ENCODE results near the gene GSTO1.

The GSTO1 gene

DNA sequence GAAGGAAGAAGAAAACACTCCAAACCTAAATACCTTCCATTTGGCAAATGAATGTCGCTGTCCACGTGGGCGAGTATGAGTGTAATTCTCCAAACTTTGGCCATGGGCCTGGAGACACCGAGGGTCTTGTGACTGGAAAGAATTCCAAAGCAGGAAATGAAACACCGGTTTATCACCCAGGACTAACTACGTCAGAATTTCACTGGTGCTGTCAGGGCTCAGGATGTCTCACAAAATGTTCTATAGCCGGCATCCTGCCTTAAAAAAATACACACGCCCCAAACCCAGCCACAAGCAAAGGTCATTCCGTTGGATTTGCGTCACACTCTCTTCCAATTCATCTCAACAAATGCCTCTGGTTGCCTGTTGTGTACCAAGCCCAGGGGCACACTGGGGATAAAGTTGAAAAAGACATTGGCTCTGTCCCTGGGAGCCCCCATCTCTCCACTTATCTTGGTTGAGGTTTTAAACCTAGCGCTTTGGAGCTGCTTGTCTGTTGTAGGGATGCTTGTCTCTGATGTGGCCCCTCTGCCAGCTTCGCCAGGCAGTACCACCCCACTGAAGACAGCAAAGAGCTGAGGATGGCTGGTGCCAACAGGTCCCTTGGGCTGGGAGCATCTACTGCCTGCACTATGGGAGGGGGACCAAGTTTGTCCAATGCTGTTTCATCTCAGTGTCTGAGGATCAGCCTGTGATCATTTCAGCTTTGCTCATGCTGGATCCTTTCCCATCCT lies 45.5 kb downstream of the GSTO1 start:
- Histone ChIP-seq H3K4me1 (ENCODE audit: insufficient read depth, low read length) (no peaks in the 10 kb centered on the region), H3K9ac (ENCODE audit: low read depth, low read length) (no peak overlapping the region), H3K9me3 (ENCODE audit: control insufficient read depth, insufficient read depth, low read length) (peaks cover 8% of the 10 kb centered on the region), H3K36me3 (ENCODE audit: insufficient read depth, low read length) (0 out of 2 replicates have a peak, but pooled peaks cover 3% of the 10 kb centered on the region)

DNA sequence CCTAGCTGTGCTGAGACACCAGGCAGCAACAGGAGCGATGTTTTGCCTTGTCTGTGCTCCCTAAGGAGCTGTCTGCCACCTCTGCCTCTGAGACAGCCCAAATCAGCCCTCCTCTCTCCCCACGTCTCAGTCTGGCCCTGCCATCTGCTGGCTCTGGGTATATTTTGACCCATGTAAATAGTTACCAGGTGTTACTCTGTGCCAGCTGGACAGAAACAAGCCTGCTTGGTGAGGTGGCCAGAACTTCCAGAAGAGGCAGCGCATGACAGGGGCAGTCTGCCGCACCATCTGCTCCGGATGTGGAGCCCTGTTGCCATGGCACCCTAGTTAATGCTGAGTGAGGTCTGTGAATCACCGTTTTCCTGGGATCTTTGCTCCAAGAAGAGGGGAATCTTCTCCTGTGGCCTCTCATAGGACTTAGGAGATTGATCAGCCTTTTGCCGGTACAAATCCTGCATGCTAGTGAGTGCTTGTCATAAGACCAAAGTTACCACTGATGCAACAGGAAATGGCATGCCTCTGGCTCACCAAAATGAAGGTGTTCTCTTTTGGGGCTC lies 46.1 kb downstream of the GSTO1 start:
- Histone ChIP-seq H3K9ac (ENCODE audit: low read depth, low read length) (no peak overlapping the region), H3K9me3 (ENCODE audit: control insufficient read depth, insufficient read depth, low read length) (peaks cover 8% of the 10 kb centered on the region), H3K36me3 (ENCODE audit: insufficient read depth, low read length) (0 out of 2 replicates have a peak, but pooled peaks cover 3% of the 10 kb centered on the region), H3K4me1 (ENCODE audit: insufficient read depth, low read length) (peaks cover 2% of the 10 kb centered on the region; the same call in 1 of the 2 replicates)

DNA sequence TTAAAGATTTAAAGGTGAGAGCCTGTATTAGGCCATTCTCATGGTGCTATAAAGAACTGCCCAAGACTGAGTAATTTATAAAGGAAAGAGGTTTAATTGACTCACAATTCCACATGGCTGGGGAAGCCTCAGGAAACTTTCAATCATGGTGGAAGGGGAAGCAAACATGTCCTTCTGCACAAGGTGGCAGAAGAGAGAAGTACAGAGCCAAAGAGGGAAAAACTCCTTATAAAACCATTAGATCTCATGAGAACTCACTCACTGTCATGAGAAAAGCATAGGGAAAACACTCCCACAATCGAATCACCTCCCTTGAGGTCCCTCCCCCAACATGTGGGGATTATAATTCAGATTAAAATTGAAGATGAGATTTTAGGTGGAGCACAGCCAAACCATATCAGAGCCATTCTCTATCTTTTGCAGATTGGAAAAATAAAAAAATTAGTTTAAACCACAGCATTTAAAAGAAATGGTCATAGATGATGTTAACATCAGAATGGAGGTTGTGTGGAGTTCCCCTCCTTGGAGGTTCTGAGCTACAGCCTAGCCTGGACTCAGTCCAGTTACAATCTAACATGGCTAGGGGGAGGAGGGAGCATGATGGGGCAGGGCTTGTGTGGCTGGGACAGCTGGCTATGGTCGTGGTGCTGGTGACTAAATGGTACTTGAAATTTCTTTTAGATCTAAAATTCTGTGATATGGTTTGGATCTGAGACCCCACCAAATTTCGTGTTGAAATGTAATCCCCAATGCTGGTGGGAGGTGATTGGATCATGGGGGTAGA lies 47.4 kb downstream of the GSTO1 start:
- H3K36me3 ChIP-seq (ENCODE audit: insufficient read depth, low read length), result 0 out of 2 replicates have a peak, but pooled peaks cover 3% of the 10 kb centered on the region
- peaks cover 8% of the 10 kb centered on the region for H3K9me3 ChIP-seq (ENCODE audit: control insufficient read depth, insufficient read depth, low read length)
- H3K9ac ChIP-seq (ENCODE audit: low read depth, low read length), result no peak overlapping the region
- H3K4me1 ChIP-seq (ENCODE audit: insufficient read depth, low read length), result peaks cover 3% of the 10 kb centered on the region; the same call in 1 of the 2 replicates

DNA sequence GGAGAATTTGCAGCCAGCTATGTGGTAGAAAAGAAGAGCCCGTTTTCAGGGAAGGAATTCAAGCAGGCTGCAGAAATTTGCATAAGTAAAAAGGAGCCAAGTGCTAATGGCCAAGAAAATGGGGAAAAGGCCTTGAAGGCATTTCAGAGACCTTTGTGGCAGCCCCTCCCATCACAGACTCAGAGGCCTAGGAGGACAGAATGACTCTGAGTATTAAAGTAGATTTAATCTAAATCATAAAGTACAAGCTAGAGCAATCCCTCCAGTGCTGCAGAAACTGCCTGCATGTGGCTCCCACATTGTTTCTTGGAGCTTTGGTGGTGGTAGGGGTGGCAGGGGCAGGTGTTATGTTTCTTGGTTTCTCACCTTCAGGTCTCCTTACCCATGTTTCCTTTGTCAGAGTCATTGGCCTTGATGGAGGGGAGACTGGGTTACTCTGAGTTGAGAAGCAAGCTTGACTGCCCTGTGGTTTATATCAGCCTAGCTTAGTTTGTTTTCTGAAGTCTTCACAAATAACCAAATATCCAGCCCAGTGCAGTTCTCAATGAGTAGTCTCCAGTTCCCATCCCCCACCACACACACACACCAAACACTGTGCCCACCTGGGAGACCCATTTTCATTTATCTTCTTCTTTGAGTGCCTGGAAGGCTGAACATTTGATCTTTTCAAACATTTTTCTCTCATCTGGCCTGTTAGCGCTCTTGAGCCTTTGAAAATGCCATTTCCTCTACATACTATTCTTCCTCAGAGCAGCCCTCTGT lies 49.1 kb downstream of the GSTO1 start:
- Histone ChIP-seq H3K36me3 (ENCODE audit: insufficient read depth, low read length) (0 out of 2 replicates have a peak, but pooled peaks cover 3% of the 10 kb centered on the region), H3K4me1 (ENCODE audit: insufficient read depth, low read length) (peaks cover 3% of the 10 kb centered on the region; the same call in 1 of the 2 replicates), H3K9me3 (ENCODE audit: control insufficient read depth, insufficient read depth, low read length) (peaks cover 8% of the 10 kb centered on the region), H3K9ac (ENCODE audit: low read depth, low read length) (no peak overlapping the region)

- no peak overlapping the region for H3K9ac ChIP-seq (ENCODE audit: low read depth, low read length)
- peaks cover 8% of the 10 kb centered on the region for H3K9me3 ChIP-seq (ENCODE audit: control insufficient read depth, insufficient read depth, low read length)
- H3K4me1 ChIP-seq (ENCODE audit: insufficient read depth, low read length), result peaks cover 3% of the 10 kb centered on the region; the same call in 1 of the 2 replicates
- H3K36me3 ChIP-seq (ENCODE audit: insufficient read depth, low read length), result 0 out of 2 replicates have a peak, but pooled peaks cover 3% of the 10 kb centered on the region
These were observed 49.7 kb downstream of the GSTO1 start for GRCh38 chr10:104304356-104304745.

DNA sequence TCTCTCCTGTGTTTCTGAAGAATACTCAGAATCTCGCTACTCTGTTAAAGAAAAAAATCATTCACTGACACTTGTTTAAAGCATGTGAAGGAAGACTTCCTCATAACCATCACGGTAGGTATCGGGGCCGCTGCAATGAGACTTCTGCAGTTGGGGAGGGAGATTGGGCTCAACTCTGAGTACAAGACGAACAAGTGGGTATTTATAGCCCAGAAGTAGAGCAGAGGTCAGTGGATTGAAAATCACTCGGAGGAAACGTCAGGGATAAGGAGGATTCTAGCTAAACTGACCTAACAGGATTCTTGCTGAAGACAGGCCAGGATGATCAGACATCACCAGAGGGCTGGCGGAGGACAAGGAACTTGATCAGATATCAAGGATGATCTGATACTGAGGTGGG lies 50.2 kb downstream of the GSTO1 start:
- Histone ChIP-seq H3K36me3 (ENCODE audit: insufficient read depth, low read length) (no peaks in the 10 kb centered on the region), H3K9me3 (ENCODE audit: control insufficient read depth, insufficient read depth, low read length) (peaks cover 8% of the 10 kb centered on the region), H3K9ac (ENCODE audit: low read depth, low read length) (no peak overlapping the region), H3K4me1 (ENCODE audit: insufficient read depth, low read length) (peaks cover 3% of the 10 kb centered on the region; the same call in 1 of the 2 replicates)

GRCh38 chr10:104306897-104307296 lies 52.2 kb downstream of the GSTO1 start:
- no peak overlapping the region for H3K9ac ChIP-seq (ENCODE audit: low read depth, low read length)
- H3K4me1 ChIP-seq (ENCODE audit: insufficient read depth, low read length), result peaks cover 3% of the 10 kb centered on the region; the same call in 1 of the 2 replicates
- peaks cover 8% of the 10 kb centered on the region for H3K9me3 ChIP-seq (ENCODE audit: control insufficient read depth, insufficient read depth, low read length)
- H3K36me3 ChIP-seq (ENCODE audit: insufficient read depth, low read length), result no peaks in the 10 kb centered on the region

GRCh38 chr10:104307576-104308438 lies 53.1 kb downstream of the GSTO1 start:
- no peaks in the 10 kb centered on the region; the same call in 1 of the 2 replicates for H3K36me3 ChIP-seq (ENCODE audit: insufficient read depth, low read length)
- no peak overlapping the region for H3K9ac ChIP-seq (ENCODE audit: low read depth, low read length)
- peaks cover 3% of the 10 kb centered on the region; the same call in 1 of the 2 replicates for H3K4me1 ChIP-seq (ENCODE audit: insufficient read depth, low read length)
- peaks cover 8% of the 10 kb centered on the region for H3K9me3 ChIP-seq (ENCODE audit: control insufficient read depth, insufficient read depth, low read length)

GRCh38 chr10:104308439-104308903 lies 53.8 kb downstream of the GSTO1 start:
- Histone ChIP-seq H3K4me1 (ENCODE audit: insufficient read depth, low read length) (peaks cover 3% of the 10 kb centered on the region; the same call in 1 of the 2 replicates), H3K9ac (ENCODE audit: low read depth, low read length) (no peak overlapping the region), H3K36me3 (ENCODE audit: insufficient read depth, low read length) (no peaks in the 10 kb centered on the region; the same call in 1 of the 2 replicates), H3K9me3 (ENCODE audit: control insufficient read depth, insufficient read depth, low read length) (peaks cover 8% of the 10 kb centered on the region)

- peaks cover 7% of the 10 kb centered on the region for H3K36me3 ChIP-seq (ENCODE audit: insufficient read depth, low read length)
- no peak overlapping the region for H3K9ac ChIP-seq (ENCODE audit: low read depth, low read length)
- H3K4me1 ChIP-seq (ENCODE audit: insufficient read depth, low read length), result peaks cover 3% of the 10 kb centered on the region; the same call in 1 of the 2 replicates
- H3K9me3 ChIP-seq (ENCODE audit: control insufficient read depth, insufficient read depth, low read length), result no peaks in the 10 kb centered on the region
These were observed 55.6 kb downstream of the GSTO1 start for GRCh38 chr10:104309980-104310978.

DNA sequence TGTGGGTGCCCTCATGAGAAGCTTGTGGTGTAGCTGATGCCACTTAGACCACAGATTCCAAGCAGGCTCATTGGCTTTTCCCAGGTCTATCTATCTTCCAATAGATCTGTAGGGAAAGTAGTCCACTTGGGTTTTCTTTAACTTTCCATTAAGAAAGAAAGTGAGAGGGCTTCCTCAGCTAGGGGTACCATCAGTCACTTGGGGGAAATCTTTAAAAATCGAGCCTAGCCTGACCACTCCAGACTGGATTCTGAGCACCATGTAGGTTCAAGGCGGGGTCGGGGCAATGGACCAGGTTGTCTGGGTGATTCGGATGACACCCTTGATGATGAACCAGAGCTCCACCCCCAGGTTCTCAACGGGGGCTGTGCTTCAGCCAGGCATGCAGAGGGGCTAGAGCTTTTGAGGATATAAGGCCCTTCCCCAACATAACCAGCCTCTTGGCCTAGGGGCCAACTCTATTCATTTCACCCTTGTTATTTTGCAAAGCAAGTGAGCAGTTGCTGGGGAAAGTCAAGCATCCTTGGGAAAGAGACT lies 56.6 kb downstream of the GSTO1 start:
- Histone ChIP-seq H3K4me1 (ENCODE audit: insufficient read depth, low read length) (no peaks in the 10 kb centered on the region), H3K9me3 (ENCODE audit: control insufficient read depth, insufficient read depth, low read length) (no peaks in the 10 kb centered on the region), H3K36me3 (ENCODE audit: insufficient read depth, low read length) (peaks cover 7% of the 10 kb centered on the region), H3K9ac (ENCODE audit: low read depth, low read length) (no peak overlapping the region)
